RPMI8226 (cell line): ENCODE data around the gene KIFC1.

Experiments used
- DNase-seq: peaks from one replicate; pipeline ENCODE4 v3.0.0-alpha.2; 2015

KIFC1 gene

DNA sequence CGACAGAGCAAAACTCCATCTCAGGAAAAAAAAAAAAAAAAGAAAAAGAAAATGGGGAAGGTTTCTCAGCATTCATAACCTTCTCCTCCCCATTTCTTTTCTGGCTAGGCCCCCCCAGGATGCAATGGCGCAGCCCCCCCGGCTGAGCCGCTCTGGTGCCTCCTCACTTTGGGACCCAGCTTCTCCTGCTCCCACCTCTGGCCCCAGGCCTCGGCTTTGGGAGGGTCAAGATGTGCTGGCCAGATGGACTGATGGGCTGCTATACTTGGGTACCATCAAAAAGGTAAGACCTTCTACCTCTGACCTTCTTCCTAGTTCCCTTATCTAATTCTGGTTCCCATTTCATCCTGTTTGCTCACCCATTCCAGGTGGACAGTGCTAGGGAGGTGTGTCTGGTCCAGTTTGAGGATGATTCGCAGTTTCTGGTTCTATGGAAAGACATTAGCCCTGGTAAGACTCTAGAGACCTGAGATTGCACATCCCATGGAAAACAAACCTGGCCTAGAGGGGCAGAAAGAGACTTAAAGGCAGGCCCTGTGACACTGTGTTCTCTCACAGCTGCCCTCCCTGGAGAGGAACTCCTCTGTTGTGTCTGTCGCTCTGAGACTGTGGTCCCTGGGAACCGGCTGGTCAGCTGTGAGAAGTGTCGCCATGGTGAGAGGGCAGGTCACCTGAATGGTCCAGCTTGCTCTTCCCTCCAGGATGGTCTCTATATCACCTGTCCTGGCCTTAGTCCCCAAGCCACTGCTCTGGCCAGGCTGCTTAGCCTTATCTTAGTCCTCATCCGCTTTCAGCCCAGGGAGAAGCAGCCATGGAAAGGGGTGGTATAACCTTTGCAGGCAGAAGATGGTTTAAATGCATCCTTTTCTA, 20.8 kb downstream of the KIFC1 start:
- DNase-seq = no peak

DNA sequence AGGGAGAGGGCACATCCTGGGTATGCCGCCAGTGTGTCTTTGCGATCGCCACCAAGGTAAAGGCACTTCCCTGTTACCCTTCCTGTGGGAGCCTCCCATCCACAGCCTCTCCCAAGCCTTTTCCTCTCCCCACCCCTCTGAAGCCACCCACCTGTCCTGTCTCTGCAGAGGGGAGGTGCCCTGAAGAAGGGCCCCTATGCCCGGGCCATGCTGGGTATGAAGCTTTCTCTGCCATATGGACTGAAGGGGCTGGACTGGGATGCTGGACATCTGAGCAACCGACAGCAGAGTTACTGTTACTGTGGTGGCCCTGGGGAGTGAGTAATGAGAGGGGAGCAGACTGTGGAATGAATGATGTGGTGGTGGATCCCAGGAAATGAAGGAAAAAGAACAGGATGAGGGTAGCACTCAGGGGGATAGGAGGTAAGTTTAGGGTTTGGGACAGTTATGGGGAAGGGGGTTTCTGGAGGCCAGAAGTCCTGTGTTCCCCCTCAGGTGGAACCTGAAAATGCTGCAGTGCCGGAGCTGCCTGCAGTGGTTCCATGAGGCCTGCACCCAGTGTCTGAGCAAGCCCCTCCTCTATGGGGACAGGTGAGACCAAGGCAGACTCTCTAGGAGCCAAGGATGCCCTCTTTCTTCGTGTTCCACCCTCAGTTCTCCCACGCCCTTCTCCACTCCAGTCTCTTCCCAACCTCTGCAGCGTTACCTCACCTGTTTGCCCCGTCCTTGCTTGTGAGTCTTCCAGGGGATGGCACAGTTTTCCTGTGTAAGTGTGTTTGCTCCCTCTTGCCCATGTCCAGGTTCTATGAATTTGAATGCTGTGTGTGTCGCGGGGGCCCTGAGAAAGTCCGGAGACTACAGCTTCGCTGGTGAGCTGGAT, 21.9 kb downstream of the KIFC1 start:
- no peak for DNase-seq

DNA sequence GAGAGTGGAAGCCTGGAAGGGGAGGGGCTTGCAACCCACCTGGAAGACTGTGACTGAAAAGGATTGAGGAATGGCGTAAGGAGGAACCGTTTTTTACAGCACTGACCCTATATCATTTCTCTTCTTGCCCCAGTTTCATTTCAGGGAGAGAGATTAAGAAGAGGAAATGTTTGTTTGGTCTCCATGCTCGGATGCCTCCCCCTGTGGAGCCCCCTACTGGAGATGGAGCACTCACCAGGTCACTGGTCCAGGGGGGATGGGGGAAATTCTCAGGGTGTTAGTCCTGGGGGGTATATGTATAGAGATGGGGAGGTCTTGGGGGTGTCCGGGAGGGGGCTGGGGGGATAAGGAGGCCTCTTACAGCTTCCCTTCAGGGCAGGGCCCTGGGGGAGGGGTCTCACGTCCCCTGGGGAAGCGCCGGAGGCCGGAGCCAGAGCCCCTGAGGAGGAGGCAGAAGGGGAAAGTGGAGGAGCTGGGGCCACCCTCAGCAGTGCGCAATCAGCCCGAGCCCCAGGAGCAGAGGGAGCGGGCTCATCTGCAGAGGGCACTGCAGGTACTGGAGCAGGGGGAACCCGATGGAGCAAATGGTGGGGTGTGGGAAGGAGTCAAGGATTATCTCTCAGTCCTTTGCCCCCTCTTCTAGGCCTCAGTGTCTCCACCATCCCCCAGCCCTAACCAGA, 23.1 kb downstream of the KIFC1 start:
- DNase-seq = peak; percentile 30

DNA sequence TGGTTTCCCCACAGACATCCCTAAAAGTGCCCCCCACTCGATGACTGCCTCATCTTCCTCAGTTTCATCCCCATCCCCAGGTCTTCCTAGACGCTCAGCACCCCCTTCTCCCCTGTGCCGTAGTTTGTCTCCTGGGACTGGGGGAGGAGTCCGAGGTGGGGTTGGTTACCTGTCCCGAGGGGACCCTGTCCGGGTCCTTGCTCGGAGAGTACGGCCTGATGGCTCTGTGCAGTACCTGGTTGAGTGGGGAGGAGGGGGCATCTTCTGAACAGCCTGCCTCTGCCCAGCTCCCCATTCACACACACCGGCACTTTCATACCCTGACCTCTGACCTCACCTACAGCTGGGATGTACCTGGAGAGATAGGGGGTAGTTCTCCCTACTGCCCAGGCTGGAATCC, 24.2 kb downstream of the KIFC1 start:
- DNase-seq = no peak

DNA sequence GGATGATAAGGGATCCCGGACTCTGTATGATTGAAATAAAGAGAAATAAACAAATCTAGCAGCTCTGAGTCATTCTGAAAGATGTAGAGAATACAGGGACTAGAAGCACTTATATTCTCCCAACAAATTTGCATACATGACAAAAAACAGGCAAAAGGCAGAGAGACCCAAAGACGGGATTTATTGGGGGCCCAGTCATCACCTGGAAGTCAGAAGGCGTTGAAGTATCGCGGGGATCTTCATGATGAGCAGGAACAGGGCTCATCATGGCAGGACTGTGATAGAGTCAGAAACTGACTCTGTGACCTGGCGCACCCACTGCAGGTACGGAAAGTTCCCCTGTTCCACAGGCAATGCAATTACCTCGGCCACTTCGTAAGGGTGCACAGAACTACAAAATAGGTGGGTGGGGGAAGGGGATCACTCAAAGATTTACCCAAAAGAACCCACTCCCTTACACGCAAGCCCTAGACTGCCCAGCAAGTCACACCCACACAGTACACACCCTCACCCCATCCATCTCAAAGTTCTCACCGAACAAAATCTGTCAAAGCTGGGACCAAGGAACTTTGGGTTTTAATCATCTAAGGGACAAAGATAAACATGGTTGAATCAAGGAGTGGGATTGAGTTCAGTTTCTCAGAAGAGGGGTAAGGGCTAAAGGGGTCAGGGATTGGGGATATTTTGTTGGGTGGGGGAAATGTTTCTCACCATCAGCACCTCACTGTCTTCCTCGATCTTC, 24.9 kb downstream of the KIFC1 start:
- no peak for DNase-seq

DNA sequence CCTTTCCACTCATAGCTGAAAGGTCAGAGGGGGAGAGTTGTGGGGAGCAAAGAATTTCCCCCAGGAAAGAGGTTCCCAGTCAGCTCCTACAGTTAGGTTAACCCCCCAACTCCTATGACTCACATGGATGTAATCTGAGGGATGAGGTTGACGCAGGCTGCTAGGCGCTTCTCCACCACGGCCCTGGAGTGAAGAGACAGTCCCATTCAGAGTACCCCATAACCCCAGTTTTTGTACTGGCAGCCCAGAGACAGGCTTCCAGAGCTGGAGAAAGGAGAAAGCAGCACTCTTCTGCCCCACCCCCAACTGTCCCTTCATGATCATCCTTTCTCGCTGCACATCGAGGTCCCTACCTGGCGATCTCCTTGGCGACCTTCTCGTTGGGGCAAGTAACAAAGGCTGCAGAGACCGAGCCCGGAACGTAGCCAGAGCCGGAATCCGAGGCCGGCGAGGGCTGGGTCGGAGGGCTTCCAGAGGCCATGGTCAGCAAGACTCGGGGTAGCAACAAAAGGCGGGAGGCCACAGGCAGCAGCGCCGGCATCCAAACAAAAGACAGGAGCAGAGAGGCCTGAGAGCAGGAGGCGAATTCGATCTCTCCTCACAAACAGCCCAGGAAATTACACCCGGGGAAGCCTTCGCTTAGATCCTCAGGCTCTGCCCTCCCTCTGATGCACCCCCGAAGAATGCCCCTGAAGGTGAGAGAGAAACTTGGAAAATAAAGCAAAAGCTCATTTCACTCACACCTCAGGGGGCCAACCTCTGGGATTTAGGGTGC, 25.7 kb downstream of the KIFC1 start:
- no peak for DNase-seq

DNA sequence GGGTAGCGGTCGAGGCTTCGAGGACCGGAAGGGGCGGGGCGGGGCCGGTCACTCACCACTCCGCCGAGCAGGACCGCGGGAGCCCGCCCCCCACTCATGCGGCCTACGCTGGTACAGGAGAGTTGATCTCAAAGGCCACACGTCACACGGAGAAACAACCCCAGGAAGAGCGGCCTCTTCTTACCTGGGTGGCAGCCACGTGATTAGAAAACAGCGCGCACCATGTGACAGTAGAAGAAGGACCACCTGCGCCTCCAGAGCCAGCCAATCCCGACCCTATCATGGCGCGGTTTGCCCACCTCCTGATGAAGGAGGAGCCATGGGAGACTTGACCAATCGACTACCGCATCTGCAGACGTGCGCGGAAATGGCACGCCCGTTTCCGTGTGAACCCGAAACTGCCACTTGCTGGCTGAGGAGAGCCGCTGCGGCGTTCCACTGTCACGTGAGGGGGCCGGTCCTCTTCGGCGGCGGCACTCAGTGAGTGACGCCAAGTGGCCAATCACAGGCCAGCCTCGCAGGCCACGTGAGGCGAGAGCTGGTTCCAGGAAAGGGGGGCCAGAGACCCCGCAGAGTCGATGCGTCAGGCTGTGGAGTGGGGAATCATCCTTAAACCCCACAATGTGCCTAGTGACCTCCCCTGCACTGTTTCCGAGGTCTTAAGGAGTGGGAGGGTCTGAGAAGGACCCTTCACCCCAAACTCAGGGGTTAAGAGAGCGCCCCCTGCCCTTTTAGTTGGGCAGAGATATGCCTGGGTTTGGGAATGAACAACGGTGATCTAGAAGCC, 26.5 kb downstream of the KIFC1 start, which contains the start of gene CUTA:
TSS of gene CUTA (minus strand) at position 205 of the 787 bp plus-strand sequence. CDS start at position 98, 107 bp downstream.
- peak; percentile 99 for DNase-seq

DNA sequence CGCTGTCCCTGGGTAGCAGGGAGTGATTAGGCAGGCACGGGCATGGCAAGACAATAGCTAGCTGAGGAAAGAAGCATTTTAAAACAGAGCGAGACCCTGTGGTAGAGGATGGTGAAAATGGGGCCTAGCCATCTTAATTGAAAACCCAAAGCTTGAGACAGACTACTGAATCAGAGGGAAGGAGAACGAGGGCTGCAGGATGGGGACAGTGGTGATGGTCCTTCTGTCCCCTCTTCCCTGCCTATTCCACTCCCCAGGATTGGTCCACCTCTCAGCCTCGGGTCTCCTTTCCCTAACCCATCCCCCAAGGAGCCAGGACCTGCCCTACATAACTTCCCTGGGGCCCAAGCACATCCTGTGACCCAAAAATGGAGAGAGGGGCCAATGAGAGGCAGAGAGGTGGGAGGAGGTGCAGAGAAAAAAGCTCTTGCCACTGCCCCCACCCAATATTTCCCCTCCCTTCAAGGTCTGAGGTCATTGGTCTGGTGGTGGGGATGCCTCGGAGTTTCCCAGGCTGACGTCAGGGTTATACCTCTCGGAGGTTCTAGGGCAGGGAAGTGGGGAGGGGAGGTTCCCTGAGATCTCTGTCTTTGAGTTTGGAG, 27.2 kb downstream of the KIFC1 start:
- no peak for DNase-seq

DNA sequence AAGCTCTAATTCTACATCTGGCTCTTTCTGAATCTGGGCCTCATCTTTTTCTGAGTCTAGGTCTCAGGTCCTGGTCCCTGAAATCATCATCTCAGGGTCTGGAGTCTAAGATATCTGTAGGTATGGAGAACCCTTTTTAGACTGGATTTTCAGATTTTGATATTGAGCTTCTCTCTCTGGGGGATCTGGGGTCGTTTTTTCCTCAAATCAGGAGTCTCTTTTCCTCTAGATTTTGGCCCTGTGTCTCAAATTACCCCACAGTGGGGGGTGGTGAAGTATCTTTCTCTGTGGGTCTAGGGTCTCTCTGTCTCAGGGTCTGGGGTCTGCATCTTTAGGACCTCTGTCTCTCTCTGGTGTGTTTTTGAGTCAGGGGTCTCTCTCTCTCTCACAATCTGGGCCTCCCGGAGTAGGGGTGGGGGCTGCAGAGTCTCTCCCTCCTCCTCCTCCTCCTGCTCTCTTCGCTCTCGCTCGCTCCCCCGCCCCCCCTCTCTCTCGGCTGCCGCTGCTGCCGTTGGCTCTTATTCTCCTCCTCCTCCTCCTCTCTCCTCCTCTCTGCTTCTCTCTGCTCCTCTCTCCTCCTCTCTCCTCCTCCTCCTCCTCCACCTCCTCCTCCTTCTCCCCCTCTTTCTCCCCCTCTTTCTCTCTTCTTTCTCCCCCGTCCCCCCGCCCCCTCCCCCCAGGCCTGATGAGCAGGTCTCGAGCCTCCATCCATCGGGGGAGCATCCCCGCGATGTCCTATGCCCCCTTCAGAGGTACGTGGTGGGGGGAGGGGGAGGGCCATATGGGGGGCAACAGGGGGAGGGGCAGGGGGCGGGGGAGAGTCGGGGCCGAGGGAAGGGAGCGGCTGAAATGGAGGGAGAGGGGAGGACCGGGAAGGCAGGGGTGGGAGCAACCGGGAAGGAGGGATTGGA, 28.2 kb downstream of the KIFC1 start, which contains the start of gene SYNGAP1:
TSS of gene SYNGAP1 (plus strand) at position 486 of the 911 bp plus-strand sequence. CDS start at position 686, 200 bp downstream.
- no peak for DNase-seq

DNA sequence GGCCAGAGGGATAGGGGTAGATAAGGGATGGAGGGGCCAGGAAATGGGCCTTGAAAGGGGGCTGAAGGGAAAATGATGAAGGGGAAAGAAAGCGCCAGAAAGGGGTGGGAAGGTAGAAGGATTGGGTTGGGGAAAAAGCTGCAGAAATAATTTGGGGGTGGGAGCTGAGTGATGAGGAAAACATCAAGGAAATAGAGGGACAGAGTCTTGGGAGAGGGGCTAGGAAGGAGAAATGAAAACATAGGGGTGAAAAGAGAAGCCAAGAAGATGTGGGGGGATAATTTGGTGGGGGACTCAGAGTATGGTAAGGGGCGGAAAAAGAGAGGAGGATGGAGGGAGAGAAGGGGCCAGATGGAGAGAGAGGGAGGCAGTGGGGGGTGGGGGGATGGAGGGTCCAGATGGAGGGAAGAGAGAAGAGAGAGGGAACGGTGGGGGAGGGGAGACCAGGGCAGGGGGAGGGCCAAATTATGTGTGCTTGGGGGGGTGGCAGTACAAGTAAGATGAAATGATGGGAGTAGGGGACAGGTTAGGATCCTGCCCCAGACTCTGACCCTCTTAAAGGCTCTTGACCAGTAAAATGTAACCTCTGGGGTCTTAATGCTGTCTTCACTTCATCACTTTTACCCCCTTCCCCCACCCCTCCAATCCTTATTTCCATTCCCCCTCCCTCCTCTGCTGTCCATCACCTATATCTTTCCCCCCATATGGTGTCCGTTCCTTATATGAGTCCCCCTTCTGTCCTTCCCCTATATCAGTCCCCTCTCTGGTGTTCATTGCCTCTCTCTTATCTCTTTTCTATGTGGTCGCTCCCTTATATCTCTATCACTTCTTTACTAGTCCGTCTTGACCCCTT, 29.1 kb downstream of the KIFC1 start:
- no peak for DNase-seq

DNA sequence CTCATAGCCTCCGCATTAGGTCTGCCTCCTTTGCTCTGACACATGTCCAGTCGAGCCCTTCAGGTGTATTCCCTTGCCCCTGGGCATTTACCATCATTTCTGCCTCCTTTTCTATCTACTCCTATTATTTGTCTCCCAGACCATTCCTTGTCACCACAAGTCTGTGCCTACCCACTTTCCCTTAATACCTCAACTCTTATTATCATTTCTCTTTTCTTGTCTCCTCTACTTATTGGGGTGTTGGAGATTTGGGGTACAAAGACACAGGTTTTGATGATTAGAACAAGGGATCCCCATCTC, 29.7 kb downstream of the KIFC1 start:
- DNase-seq = no peak

DNA sequence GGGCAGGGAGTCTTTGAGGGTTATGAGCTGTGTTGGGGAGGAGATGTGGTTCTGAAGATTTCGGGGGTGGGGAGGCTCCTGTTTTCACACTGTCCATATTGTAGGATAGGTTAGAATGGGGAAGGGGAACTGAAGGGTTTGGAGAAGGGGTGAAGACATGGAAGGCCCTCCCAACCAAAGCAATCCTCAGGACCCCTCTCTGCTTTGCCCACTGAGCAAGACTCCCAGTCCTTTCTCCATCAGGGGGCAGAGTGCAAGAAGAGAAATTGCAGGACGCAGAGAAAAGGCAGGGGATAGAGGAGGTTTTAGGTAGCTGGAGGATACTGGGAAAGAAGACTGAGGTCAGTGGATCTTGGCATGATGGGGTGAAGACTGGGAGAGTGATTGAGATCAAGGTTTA, 32.2 kb downstream of the KIFC1 start:
- DNase-seq = no peak

DNA sequence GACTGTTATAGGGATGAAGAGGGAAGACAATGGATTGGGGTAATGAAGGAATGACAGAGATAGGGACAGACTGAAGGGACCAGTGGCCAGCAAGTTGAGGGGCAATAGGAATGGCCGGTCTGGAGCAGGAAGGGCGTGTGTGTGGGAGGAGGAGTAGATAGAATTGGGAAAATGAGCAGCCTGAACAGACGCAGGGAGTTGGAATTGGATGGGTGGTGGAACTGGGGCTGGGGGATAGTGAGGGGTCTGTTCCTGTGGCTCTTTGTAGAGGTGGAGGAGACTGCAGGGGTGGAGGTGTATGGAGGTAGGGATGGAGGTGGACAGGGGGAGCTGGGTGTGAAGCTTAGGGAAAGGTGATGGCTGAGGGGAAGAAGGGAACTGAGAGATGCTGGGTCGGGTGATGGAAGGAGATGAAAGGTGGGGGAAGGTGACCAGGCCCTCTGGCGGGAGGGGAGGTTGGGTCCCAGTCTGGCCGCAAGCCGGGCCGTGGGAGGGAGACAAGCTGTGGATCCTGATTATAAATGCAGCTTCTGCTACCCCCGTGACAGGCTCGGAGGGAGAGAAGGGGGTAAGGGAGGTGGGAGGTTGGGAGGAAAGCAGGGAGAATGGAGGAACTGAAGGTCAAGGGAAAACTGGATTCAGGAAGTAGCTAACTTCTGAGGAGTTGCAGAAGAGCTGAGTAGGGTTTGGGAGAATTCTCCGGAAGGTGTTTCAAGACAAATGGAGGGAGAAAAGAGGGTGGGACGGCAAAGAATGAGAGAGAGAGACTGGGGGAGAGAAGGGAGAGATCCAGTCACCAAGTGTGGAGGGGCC, 33.4 kb downstream of the KIFC1 start:
- peak; percentile 35 for DNase-seq

DNA sequence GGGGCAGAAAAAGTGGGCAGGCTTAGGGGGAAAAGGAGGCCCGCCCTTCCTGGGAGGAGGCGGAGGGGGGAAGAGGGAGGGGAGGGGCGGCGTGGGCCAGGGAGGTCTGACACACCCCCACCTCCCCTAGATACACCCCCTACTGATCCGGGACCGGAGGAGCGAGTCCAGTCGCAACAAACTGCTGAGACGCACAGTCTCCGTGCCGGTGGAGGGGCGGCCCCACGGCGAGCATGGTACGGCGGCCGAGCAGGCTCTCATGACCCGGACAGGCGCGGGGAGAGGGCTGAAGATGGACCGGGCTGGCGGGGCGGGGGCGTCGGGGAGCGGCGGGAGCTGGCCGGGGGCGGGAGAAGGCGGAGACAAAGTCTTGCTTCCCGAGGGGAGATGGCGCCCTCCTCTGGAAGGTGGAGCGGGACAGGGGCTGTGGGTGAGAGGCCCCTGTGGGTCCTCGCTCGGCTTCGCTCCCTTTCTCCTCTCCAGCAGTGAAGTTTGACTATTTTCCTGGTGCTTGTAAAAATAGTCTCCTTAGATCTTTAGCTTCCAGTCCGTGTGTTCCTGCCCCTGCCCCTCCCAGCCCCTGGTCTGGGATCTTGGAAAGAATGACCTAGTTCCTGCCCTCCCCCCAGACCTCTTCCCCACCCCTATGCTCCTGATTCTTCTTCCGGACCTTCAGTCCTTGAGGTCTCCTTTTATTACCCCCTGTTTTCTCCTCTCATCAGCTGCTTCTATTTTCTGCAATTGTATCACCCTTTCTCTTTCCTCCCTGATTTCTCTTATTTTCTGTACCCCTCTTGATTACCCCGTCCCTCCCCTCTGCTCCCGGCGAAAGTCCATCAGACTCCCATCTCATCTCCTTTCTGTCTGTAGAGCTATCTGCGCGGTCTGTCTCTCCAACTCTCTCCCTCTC, 34.3 kb downstream of the KIFC1 start:
- DNase-seq = peak; percentile 85

DNA sequence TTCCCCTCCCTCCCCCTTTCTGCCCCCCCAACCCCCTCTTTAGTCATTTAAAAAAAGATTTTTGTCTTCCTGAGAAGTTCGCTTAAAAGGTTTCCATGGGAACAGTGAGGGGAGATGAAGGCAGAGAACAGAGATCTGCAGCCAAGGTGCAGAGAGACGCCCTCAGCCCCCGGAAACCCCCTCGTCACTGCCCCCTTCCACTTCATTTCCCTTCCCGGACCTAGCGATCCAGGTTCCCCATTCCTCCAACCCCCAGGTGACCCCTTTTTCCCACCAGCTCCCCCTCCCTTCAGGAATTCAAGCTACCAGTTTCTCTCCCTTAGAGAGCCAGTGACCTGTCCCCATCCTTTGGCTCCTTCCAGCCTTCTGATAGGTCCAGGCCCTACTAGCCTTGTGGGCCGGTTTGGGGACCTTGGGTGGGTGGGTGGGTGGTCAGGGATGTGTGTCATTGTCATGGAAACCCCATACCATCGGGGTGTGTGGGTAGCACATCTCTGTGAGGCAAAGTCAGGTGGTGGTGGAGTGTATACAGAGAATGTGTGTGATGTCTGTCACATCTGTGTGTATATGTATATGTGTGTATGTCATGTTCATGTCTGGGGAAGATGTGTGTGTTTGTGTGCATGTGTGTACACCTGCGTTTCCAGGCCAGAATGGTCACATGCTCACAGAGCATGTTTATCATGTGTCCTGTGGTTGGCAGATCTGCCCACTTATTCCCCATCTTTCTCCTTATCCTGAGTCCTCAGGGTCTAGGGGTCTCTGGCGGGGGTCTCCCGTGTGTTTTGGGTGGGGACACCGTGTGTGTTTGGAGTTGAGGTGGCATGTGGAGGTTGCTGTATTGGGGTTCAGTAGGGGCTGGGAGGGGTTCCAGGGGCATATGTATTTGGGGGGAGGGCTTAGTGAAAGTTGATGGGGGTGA, 35.2 kb downstream of the KIFC1 start:
- peak; percentile 38 for DNase-seq
